ENCODE measurements around the gene NLK.
"Not testable (repeated sequence)": the region's sequence is repeated elsewhere in the genome, so short reads cannot be mapped to it uniquely, and the experiment has no call there.

The NLK gene

DNA sequence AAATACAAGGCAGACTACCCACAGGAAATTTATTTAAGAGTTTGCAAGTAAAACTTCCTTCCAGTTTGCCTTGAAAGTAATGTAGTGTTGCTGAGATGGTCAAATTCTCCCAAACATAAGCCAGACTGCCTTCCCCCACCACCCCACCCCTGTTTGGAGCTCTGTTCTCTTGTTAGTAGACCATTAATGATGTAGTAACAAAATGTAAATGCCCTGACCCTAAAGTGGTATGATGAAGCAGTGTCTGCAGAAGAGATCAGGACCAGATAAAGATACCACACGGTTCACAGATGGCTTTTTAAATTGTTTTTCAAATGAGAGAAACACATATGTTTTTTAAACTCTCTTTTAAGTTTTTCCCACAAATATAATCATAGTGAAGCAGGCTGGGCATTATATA is 140.1 kb downstream of the NLK start:
- TF ChIP-seq, protein P1, sequence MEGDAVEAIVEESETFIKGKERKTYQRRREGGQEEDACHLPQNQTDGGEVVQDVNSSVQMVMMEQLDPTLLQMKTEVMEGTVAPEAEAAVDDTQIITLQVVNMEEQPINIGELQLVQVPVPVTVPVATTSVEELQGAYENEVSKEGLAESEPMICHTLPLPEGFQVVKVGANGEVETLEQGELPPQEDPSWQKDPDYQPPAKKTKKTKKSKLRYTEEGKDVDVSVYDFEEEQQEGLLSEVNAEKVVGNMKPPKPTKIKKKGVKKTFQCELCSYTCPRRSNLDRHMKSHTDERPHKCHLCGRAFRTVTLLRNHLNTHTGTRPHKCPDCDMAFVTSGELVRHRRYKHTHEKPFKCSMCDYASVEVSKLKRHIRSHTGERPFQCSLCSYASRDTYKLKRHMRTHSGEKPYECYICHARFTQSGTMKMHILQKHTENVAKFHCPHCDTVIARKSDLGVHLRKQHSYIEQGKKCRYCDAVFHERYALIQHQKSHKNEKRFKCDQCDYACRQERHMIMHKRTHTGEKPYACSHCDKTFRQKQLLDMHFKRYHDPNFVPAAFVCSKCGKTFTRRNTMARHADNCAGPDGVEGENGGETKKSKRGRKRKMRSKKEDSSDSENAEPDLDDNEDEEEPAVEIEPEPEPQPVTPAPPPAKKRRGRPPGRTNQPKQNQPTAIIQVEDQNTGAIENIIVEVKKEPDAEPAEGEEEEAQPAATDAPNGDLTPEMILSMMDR (IDR thresholded peaks at IDR 0.05; ENCODE audit: borderline replicate concordance, control extremely low read depth, extremely low read depth, insufficient read depth, missing control alignments): no peak
- no peak for DNase-seq (ENCODE audit: low spot score)
- in situ Hi-C loops (cut with MboI; ENCODE audit: low sequenced_read_pairs, unreplicated experiment): no loop called here

DNA sequence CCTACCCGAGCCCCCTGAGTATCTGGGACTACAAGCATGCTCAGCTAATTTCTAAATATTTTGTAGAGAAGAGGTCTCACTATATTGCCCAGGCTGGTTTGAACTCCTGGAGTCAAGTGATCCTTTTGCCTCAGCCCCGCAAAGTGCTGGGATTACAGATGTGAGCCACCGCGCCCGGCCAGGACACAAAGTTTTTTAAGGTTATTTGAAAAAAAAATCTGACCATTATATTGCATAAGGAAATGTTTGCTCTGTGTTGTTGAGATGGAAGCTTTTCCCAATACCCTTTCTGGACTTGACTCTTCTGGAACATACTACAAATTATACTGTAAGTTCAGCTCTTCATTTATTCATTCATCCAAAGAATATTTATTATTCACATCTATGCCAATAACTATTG is 143.2 kb downstream of the NLK start:
- DNase-seq (ENCODE audit: low spot score): no peak
- in situ Hi-C loops (cut with MboI; ENCODE audit: low sequenced_read_pairs, unreplicated experiment): no loop called here
- TF ChIP-seq, protein P1 (IDR thresholded peaks at IDR 0.05; ENCODE audit: borderline replicate concordance, control extremely low read depth, extremely low read depth, insufficient read depth, missing control alignments): no peak

DNA sequence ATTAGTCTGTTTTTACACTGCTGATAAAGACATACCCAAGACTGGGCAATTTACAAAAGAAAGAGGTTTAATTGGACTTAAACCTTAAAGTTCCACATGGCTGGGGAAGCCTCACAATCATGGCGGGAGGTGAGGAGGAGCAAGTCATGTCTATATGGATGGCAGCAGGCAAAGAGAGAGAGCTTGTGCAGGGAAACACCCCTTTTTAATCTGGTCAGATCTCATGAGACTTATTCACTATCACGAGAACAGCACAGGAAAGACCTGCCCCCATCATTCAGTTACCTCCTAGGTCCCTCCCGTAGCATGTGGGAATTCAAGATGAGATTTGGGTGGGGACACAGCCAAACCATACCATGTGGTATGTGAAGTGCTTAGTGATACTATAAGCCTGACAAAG is 144.0 kb downstream of the NLK start:
- in situ Hi-C loops (cut with MboI; ENCODE audit: low sequenced_read_pairs, unreplicated experiment); DNase-seq (ENCODE audit: low spot score): not testable (repeated sequence)

DNA sequence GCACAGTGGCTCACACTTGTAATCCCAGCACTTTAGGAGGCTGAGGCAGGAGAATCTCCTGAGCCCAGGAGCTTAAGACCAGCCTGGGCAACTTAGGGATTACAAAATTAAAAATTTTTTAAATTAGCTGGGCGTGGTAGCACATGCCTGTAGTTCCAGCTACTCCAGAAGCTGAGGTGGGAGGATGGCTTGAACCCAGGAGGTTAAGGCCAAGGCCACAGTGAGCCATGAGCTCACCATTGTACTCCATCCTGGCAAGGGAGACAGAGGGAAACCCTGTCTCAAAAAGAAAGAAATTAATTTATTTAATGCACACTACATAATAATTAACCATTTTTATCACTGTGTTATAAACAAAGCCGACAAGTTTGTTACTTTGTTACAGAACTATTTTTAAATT is 145.5 kb downstream of the NLK start:
- TF ChIP-seq, protein P1 (IDR thresholded peaks at IDR 0.05; ENCODE audit: borderline replicate concordance, control extremely low read depth, extremely low read depth, insufficient read depth, missing control alignments): no peak
- in situ Hi-C loops (cut with MboI; ENCODE audit: low sequenced_read_pairs, unreplicated experiment): no loop called here
- DNase-seq (ENCODE audit: low spot score): no peak

DNA sequence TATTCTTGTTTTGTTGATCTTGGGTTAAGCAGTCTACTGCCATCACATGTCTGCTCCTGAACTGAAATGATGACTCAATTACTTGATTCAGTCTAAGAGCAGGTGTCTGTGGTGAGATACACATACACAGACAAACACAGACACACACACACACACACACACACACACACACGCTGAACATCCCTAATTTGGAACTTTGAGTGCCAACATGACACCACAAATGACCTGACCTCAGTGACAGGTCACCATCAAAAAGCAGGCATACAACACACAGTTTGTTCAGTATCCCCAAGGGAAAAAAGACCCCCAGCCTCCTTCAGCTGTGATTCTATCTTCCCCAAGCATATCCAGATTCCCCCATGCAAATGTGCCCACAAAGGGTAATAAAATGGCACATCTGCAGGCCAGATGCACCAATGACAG is 146.4 kb downstream of the NLK start:
- TF ChIP-seq, protein P1 (IDR thresholded peaks at IDR 0.05; ENCODE audit: borderline replicate concordance, control extremely low read depth, extremely low read depth, insufficient read depth, missing control alignments): no peak
- in situ Hi-C loops (cut with MboI; ENCODE audit: low sequenced_read_pairs, unreplicated experiment): no loop called here
- no peak for DNase-seq (ENCODE audit: low spot score)

DNA sequence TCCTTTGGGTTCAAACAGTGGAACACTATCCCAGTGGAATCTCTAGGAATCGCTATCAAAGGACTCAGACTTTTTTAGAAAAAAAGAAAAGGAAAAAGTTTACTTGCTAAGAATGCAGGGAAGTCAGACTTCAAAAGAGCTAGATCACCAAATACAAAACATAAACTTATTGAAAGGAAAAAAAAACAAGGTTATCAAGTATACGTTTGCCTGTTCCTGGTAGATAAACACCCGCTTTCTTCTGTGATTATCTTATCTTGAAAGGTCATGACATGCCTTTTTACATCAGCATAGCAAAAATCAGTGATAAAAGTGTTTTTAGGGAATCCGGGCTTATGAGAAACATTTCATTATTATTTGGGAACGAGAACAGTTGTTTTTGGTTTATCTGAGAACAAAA is 147.2 kb downstream of the NLK start:
- TF ChIP-seq, protein P1 (IDR thresholded peaks at IDR 0.05; ENCODE audit: borderline replicate concordance, control extremely low read depth, extremely low read depth, insufficient read depth, missing control alignments): no peak
- no peak for DNase-seq (ENCODE audit: low spot score)
- in situ Hi-C loops (cut with MboI; ENCODE audit: low sequenced_read_pairs, unreplicated experiment): no loop called here

DNA sequence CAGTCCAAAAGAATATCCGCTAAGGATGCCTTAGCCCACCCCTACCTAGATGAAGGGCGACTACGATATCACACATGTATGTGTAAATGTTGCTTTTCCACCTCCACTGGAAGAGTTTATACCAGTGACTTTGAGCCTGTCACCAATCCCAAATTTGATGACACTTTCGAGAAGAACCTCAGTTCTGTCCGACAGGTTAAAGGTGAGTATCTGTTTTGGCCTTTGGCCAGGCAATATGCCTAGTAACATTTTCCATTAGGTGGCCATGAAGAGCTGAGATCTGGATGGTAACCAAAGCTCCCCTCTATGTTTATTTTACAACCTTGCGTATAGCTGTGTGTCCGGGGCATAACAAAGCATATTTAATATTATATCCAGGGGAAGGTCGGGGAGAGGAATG is 148.5 kb downstream of the NLK start:
- TF ChIP-seq, protein P1 (IDR thresholded peaks at IDR 0.05; ENCODE audit: borderline replicate concordance, control extremely low read depth, extremely low read depth, insufficient read depth, missing control alignments): no peak
- in situ Hi-C loops (cut with MboI; ENCODE audit: low sequenced_read_pairs, unreplicated experiment): no loop called here

More for the DNA sequence above, 148.5 kb downstream of the NLK start:
- DNase-seq (ENCODE audit: low spot score): no peak
